SK-N-SH treated with all-trans-retinoic acid at 6 μM for 48 hours (cell line): Measurements from ENCODE around the gene SCN2A.

Source experiments
- ZNF70 ChIP-seq: fragments of 450-650 bp; formaldehyde crosslinking; IDR thresholded peaks from 2 replicates; pipeline ENCODE4 v1.5.0; 2020; ENCODE audit warnings: mild to moderate bottlenecking, moderate library complexity
- ZNF8 ChIP-seq: fragments of 450-650 bp; formaldehyde crosslinking; IDR thresholded peaks from 2 replicates; pipeline ENCODE4 v1.5.0; 2020; ENCODE audit warnings: mild to moderate bottlenecking, moderate library complexity

DNA sequence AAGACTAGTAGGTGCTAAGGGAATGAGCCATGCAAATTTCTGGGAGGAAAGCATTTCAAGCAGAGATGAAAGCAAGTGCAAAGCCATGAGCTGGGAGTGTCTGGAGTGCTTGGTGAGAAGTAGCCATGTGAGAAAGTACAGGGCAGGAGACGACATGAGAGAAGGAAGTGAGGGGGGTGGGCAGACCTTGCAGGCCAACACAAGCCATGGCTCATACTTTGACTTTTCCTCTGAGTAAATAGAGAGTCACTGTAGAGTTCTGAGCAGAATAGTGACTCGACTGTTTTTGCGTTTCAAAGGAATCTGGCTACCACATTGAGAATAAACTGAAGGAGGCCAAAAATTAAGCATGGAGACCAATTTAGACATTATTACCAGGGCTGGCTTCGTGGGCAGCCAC lies 42.2 kb downstream of the SCN2A start:
- TF ChIP-seq ZNF70 (CRISPR knock-in tag) (no peak), ZNF8 (CRISPR knock-in tag) (no peak)
